ES-I3 (cell line): Measurements from ENCODE around the gene MCRIP1.

Experiments
- H3K36me3 ChIP-seq: 2 replicates; pipeline ENCODE4 v1.6.1; 2013; ENCODE audit warnings: mild to moderate bottlenecking, low read length, control low read depth, moderate library complexity; ENCODE audit not compliant: insufficient read depth
- H3K4me1 ChIP-seq: 2 replicates; pipeline ENCODE4 v1.6.1; 2013; ENCODE audit warnings: mild to moderate bottlenecking, control low read depth, low read length; ENCODE audit not compliant: insufficient read depth
- H3K9ac ChIP-seq: 2 replicates; pipeline ENCODE4 v1.6.1; 2013; ENCODE audit warnings: low read depth, mild to moderate bottlenecking, low read length, moderate library complexity
- H3K9me3 ChIP-seq: 2 replicates; pipeline ENCODE4 v1.6.1; 2013; ENCODE audit warnings: mild to moderate bottlenecking, low read length, moderate library complexity; ENCODE audit not compliant: control insufficient read depth, insufficient read depth

The MCRIP1 gene

DNA sequence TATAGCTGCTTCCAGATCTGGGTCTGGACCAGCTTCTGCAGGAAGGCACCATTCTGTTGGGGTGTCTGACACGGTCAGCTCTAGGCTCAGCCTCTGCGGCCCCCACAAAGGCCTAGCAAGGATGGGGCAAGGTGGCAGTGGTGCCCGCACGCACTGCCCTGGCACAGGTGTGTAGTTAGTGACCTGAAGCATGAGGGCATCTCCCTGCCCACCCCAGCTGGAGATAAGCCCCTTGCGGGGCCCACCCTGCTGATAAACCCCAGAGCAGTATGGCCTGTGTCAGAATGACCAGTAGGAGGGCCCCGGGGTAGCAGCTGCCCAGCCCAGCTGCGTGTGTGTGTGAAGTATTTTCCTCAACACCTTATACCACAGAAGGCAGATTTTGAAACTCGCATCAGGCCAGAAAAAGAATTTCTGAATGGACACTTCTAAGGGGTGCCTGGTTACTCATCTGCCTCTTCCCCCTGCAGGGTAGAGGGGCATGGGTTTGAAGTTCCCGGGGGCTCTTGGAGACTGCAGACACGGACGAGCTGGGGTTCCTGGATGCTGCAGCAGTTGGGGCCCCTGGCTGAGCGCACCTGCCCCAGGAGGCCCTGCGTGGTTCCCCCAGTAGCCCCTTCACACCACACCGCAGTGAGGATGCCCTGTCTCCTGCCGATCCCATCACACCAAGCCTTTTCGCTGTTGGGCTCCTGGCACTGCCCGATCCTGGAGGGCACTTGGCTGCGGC lies 33.5 kb upstream of the MCRIP1 start:
- Histone ChIP-seq H3K9me3 (no peaks in the 10 kb centered on the region), H3K36me3 (peaks cover 16% of the 10 kb centered on the region), H3K4me1 (peaks cover 29% of the 10 kb centered on the region; the same call in 1 of the 2 replicates), H3K9ac (no peak overlapping the region)

DNA sequence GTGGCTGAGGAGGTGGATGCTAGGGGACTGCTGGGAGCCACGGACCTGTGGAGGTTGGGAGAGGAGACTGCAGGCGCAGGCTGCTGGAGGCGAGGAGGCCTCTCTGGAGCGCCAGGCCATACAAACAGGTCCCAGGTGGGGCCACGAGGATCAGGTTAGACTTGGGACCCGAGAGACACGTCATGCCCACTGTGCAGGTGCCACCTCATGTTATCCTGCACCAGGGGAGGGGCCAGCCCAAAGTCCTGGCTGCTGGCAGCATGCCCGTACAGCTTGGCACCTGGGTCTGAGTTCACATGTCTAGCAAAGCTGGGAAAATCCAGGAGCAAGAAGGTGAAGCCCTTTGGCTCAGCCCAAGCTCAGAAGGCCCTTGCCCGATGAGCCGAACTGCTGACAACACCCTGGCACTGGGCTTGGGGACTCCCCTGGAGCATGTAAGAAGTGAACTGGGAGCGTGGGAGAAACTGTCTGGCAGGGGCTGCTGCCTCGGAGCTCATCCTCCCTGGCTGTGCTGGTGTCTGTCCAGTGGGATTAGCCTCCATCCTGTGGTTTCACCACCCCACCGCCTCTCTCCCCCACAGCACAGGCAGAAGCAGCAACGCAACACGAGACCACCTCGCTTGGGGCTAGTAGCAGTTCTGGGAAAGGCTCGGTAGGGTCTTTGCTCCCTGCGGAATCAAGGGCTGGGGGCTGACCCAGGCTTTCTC lies 32.8 kb upstream of the MCRIP1 start:
- Histone ChIP-seq H3K9me3 (no peaks in the 10 kb centered on the region), H3K9ac (no peak overlapping the region), H3K4me1 (peaks cover 29% of the 10 kb centered on the region; the same call in 1 of the 2 replicates), H3K36me3 (peaks cover 16% of the 10 kb centered on the region)

DNA sequence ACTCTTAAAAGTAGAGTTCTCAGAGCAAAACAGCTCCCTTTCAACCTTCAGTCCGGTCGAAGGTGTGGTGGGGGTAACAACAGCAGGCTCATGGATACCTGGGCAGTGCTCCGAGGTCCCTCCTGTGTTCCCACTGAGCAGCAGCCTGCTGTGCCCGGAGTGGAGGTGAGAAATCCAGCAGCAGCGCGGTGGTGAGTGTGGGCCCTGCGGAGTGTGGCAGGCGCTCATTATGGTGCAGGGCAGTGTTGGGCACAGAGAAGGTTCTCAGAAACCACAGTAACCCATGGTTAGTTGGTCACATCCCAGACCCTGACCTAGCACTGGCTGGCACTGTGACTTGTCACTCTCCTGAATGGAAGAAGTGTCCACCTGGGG lies 32.3 kb upstream of the MCRIP1 start:
- Histone ChIP-seq H3K9ac (no peak overlapping the region), H3K36me3 (peaks cover 16% of the 10 kb centered on the region)

DNA sequence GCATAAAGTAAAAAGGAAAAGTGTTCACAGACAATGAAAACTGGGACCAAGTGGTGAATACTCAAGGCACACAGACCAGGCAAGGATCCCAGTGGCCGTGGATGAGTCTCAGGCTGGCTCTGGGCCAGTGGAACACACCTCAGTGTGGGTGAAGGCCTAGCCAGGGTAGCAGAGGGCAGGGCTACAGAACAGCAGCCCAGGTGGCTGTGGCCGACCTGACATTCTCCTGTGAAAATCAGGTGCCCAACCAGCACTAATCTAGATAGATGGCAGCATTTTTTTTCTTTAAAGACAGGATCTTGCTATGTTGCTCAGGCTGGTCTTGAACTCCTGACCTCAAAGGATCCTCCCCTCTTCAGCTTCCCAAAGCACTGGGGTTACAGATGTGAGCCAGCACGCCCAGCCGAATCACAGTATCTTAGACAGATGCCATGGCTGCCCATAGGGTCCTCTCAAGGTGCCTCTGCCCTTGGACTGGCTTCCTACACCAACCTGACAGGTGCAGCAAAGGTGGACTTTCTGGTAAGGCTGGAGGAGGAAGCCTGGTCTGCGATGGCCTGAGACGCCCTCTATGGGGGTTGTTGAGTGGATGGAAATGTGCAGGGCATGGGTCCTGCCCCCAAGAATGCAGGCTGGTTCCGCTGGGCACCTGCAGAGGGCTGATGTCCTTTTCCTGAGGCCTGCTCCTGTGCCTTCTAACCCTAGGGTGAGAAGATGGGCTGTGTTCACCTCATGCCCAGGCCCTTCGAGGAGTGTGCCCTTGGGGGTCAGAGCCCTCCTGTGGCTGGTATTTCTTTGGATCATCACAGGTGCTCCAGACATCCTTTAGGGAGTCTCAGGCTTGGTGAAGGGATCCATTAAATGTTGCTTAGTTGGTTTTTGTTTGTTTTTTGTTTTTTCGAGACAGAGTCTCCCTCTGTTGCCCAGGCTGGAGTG lies 31.0 kb upstream of the MCRIP1 start:
- peaks cover 16% of the 10 kb centered on the region for H3K36me3 ChIP-seq
- H3K9ac ChIP-seq = no peak overlapping the region
- H3K9me3 ChIP-seq = no peaks in the 10 kb centered on the region
- H3K4me1 ChIP-seq = peaks cover 31% of the 10 kb centered on the region; the same call in 1 of the 2 replicates

More for the DNA sequence above, 32.3 kb upstream of the MCRIP1 start:
- Histone ChIP-seq H3K4me1 (peaks cover 29% of the 10 kb centered on the region; the same call in 1 of the 2 replicates), H3K9me3 (no peaks in the 10 kb centered on the region)

DNA sequence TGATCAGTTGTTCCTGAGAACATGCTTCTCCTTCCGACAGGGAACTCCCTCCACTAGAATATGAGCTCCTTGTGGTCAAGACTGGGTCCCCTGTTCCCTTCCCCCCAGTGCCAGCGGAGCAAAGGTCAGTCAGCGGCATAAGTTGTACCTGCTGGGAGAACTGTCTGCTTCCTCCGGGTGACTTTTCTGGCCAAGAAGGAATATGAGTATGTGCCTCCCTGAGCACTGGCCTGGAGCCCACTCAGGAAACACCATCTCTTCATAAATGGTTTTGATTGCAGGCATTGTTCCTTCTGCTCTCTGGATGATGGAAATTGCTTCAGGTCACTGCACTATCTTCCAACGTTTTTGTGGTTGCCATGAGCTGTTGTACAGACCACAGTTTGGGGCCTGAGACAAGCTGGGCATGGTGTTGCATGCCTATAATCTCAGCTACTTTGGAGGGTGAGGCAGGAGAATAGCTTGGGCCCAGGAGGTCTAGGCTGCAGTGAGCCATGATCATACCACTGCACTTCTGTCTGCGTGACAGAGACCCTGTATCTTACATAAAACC lies 30.1 kb upstream of the MCRIP1 start:
- H3K4me1 ChIP-seq = peaks cover 24% of the 10 kb centered on the region; the same call in 1 of the 2 replicates
- H3K9ac ChIP-seq = no peak overlapping the region
- H3K9me3 ChIP-seq = no peaks in the 10 kb centered on the region
- peaks cover 22% of the 10 kb centered on the region for H3K36me3 ChIP-seq

DNA sequence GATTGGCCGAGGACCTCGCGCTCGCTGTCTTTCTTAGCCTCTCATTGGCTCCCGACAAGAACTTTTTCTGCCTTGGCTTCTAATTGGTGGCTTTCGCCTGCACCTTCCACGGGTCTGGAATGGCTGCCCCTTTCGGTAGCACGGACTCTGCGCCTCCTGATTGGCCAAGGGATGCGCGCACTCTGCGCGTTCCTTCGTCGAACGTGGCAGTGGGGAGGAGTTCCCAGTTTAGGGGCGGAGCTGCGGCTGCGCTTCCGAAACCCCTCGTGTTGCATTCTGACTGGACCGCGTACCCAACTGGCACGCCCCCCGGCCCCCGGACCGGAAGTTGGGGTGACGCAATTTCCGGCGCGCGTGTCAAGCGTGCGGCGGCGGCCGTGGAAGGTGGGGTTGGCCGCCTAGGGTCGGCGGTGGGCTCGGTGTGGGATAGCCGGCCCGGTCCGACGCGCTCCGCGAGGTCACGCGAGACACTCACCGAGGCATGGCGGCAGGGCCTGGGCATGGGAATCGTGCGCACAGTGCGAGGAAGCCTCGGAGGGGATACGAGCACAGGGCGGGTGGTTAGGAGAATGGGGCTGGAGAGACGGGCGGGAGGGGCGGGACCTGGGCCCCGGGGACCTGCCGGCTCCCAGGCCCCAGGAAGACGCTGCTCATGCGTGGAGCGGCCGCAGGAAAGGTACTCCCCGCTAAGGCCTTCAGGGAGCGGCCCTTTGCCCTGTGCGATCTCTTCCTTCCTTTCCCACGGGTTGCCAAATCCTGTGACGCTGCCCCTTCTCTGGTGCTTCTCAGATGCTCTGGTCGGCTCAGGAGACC lies 27.9 kb upstream of the MCRIP1 start:
- H3K9ac ChIP-seq = peak overlapping the region; percentile 95
- H3K9me3 ChIP-seq = no peaks in the 10 kb centered on the region
- H3K36me3 ChIP-seq = peaks cover 31% of the 10 kb centered on the region
- H3K4me1 ChIP-seq = 0 out of 2 replicates have a peak, but pooled peaks cover 6% of the 10 kb centered on the region

DNA sequence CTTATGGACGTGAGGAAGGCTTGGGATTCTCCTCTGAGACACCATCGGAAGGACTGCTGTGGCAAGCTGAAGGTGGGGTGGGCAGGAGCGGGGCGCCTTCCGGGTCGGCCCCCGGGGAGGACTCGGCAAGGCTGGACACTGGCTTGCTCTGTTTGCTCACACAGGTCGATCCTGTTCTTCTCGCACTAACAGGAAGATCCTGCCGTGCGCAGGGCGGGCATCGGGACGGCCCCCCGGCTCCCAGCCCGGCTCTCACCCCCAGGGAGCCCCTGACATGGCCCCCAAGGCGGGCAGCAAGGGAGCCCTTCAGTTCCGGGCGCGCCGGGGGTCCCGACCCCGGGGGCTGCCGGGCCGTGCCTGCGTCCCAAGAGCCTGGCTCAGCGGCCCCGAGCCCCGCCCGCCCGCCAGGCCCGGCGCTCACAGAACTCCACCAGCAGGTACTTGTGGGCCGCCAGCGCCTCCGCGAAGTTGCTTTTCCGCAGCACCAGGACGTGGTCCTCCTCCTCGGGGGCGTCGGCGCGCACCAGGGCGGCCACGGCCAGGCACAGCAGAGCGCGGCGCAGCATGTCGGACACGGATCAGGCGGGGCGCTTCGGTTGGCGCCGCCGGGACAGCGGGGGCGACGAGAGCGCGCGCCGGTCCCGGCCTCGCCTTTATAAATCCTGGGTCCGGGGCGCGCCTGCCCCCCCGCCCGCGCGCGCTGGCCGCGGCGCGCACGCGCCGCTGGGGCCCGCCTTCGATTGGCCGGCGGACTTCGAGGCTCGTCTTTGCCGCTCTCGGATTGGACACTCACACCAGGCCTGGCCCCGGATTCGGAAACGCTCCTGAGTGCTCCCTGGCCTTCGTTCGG lies 27.0 kb upstream of the MCRIP1 start, which contains the start of gene P4HB:
TSS of gene P4HB (minus strand) at position 630 of the 850 bp plus-strand sequence. CDS start at position 566, 64 bp downstream.
- Histone ChIP-seq H3K4me1 (0 out of 2 replicates have a peak, but pooled peaks cover 6% of the 10 kb centered on the region), H3K9ac (peak within 1 kb of the TSS; percentile 95), H3K36me3 (peaks cover 37% of the 10 kb centered on the region), H3K9me3 (no peaks in the 10 kb centered on the region)

DNA sequence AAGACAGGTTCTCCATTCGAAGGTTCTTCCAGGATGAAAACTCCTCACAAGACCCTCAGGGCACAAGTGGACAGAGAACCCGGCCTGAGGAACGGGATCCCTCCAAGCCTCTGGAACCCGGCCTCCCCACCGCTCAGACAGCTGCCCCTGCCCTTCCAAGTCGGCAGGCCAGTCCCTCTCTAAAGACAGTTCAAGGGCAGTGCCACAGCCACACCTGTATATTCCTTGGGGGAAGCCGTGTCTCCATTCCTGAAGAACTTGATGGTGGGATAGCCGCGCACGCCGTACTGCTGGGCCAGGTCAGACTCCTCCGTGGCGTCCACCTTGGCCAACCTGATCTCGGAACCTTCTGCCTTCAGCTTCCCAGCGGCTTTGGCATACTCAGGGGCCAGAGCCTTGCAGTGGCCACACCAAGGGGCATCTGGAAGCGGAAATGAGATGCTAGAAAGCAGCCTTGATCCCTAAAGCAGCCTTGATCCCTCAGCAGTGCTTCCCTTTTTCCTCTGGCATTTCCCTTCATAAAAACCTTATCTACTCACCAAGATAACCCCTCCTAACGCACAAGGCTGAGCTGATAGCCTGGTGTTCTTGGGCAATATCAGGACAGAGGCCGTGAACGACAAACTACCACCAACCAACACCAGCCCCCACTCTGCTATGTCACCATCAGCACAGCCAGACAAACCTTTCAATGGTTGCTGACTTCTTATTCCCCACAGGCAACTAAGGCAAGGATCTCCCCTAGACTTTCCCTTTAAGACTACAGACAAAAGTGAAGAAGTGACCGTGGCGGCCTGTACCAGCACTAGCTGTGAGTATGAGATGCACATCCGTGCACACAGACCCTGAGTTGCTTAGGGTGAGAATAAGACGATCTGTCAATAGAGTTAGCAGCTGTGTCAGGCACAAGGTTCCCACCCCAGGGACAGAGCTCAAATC lies 26.1 kb upstream of the MCRIP1 start:
- Histone ChIP-seq H3K4me1 (0 out of 2 replicates have a peak, but pooled peaks cover 6% of the 10 kb centered on the region), H3K9ac (peak overlapping the region; percentile 92), H3K9me3 (no peaks in the 10 kb centered on the region), H3K36me3 (peaks cover 44% of the 10 kb centered on the region)

DNA sequence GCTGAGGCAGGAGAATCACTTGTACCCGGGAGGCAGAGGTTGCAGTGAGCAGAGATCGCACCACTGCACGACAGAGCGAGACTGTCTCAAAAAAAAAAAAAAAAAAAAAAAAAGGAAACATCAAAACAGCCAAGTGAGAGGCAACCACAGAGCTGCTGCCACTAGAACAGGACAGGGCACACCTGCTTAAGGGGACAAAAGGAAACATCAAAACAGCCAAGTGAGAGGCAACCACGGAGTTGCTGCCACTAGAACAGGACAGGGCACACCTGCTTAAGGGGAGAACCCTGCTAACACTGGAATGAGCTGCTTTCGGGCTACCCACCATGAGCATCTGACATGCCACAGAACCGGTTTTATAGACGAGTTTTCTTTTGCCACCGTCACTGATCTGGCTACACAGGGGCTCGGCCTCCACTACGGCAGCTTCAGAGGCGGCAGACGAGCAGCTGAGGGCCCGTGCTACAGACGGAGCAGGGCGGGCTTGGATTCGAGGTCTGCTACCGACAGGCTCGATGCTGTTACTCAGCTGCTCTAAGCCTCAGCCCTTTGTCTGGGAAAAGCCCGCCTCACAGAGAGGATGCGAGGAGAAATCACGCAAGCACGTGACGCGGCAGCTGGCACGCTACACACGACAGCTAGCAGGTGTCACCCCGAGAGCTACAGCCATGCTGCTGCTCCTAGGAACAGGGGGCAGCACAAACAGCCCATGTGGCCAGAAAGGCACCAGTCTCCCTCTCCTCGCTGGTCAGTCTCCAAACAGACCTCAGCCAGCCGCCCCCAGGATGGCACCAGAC lies 25.3 kb upstream of the MCRIP1 start:
- Histone ChIP-seq H3K36me3 (peaks cover 49% of the 10 kb centered on the region), H3K9ac (no peak overlapping the region), H3K4me1 (0 out of 2 replicates have a peak, but pooled peaks cover 6% of the 10 kb centered on the region)

DNA sequence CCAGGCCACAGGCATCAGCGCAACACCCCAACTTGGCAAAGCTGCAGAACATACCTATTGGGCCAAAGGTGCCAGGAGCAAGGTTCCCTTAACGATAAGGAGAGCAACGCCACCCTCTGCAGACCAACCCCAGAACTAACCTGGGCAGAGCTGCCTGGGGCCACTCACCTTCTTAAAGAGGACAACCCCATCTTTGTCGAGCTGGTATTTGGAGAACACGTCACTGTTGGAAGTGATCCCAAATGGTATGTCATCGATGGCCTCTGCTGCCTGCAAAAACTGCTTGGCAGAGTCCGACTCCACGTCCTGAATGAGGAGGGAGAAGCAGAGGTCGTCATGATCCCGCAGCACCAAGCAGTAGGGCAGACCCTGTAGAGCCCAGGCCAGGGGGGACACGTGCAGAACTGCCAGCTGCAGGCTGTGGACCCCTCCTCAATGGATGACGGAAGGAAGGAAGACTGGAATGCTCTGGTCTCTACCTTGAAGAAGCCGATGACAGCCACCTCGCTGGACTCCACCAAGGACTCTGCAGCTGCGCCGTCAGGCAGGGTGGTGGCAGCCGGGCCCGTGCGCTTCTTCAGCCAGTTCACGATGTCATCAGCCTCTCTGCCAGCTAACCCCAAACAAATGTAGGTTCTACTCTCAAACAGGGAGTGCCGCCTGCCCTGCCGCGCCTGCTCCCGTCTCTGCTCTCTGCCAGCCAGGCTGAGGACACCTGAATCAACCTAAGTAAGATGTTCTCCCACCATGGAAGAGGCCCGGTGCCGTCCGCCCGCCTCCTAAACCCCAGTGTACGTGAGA lies 22.1 kb upstream of the MCRIP1 start:
- no peak overlapping the region for H3K9ac ChIP-seq
- peaks cover 64% of the 10 kb centered on the region for H3K36me3 ChIP-seq
- no peaks in the 10 kb centered on the region for H3K9me3 ChIP-seq
- 0 out of 2 replicates have a peak, but pooled peaks cover 6% of the 10 kb centered on the region for H3K4me1 ChIP-seq

More for the DNA sequence above, 25.3 kb upstream of the MCRIP1 start:
- H3K9me3 ChIP-seq = no peaks in the 10 kb centered on the region
